AML-193 (cell line): ENCODE results near the gene KRTAP5-8.
"Not testable (repeated sequence)": the region's sequence is repeated elsewhere in the genome, so short reads cannot be mapped to it uniquely, and the experiment has no call there.

Source experiments
- DNase-seq, 2 experiments: peaks; one replicate each; lab custom pipeline; 2025; lab: John Stamatoyannopoulos, UW

The KRTAP5-8 gene, protein sequence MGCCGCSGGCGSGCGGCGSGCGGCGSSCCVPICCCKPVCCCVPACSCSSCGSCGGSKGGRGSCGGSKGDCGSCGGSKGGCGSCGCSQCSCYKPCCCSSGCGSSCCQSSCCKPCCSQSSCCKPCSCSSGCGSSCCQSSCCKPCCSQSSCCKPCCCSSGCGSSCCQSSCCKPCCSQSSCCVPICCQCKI

DNA sequence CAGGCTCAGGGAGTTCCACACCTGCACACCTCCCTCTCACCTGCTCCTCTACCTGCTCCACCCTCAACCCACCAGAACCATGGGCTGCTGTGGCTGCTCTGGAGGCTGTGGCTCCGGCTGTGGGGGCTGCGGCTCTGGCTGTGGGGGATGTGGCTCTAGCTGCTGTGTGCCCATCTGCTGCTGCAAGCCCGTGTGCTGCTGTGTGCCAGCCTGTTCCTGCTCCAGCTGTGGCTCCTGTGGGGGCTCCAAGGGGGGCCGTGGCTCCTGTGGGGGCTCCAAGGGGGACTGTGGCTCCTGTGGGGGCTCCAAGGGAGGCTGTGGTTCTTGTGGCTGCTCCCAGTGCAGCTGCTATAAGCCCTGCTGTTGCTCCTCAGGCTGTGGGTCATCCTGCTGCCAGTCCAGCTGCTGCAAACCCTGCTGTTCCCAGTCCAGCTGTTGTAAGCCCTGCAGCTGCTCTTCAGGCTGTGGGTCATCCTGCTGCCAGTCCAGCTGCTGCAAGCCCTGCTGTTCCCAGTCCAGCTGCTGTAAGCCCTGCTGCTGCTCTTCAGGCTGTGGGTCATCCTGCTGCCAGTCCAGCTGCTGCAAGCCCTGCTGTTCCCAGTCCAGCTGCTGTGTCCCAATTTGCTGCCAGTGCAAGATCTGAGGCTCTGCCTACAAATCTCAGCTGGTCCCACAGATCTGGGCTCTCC, at the start of gene KRTAP5-8:
KRTAP5-8 (plus strand) TSS at position 49 of the 689 bp plus-strand sequence; CDS start at position 80, 31 bp downstream.
- not testable (repeated sequence) for DNase-seq

DNA sequence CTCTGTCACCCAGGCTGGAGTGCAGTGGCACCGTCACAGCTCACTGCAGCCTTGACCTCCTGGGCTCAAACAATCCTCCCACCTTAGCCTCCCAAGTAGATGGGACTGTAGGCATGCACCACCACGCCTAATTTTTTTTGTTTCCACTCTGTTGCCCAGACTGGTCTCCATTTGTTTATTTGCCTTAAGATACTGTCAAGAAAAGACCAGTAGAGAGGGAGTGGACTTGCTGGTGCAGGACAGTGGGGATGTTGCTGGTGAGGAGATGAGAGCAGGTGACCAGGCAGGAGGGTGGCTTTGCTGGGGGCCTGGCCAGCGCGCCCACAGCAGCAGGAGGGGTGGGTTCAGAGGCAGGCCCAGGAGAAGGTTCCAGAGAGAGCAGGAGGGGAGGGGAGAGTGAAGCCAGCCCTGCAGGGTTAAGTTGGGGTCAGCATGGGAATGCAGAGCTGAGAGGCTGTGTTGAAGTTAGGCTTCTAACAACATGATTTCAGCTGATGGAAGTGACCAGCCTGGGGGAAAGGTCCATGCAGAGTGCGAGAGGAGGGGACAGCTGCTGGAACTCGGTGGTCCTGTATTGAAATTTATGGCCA, 49.0 kb upstream of the KRTAP5-8 start:
- no peak for DNase-seq

DNA sequence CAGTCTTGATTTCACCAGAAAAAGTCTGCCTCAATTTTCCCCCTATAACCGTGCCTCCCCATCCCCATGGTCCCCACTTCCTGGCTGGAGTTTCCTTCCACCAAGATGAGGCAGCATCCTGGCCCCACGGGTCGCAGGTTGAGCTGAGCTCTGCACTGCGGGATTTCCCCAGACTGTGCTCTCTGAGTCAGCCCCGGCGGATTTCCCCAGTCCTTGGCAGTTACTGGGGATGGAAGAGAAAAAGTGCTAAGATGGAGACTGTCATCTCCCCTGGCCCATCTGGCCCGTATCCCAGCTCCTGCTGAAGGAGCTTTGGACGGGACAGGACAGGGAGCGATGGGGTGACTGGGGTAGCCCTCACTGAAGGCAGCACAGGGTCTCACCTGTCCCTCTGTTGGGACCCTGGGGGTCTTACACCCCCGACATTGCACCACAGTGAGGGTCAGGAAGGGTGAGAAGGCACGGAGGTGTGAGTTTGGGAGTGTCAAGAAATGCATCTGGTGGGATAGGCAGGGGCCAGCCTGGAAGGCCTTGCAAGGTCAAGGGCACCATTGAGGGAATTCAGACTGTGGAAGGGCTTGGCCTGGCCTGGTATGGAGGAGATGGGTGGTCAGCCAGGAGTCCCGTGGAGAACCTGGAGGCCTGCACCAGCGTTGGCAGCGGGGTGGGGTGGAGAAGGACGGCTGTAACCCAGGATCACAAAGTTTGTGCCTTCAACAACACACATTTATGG, 48.3 kb upstream of the KRTAP5-8 start:
- DNase-seq: no peak

DNA sequence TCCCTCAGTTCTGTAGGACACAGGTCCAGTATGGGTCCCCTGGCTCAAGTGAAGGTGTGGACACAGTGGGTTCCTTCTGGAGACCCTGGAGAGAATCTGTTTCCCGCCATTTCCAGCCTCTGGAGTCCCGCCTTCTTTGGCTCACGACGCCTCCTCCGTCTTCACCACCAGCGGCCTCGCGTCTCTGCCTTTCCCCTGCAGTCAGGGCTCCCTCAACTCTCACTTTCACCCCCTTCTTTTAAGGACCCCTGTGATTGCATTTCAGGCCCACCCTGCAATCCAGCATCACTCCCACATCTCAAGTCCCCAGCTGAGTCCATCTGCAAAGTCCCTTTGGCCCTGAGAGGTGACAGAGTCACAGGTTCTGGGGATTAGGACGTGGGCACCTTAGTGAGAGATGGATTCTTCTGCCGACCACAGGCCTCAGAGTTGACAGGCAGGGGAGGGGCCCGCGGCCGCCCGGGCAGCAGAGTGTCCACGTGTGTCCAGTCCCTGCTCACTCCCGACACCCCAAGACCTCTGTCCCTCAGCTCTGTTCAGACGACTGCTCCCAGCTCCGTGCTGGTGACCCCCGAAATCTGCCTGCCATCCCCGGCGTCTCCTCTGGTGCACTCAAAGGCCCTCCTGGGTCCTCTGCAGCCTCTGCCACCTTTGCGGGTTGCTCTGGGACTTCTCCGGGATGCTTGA, 47.6 kb upstream of the KRTAP5-8 start:
- DNase-seq: no peak

DNA sequence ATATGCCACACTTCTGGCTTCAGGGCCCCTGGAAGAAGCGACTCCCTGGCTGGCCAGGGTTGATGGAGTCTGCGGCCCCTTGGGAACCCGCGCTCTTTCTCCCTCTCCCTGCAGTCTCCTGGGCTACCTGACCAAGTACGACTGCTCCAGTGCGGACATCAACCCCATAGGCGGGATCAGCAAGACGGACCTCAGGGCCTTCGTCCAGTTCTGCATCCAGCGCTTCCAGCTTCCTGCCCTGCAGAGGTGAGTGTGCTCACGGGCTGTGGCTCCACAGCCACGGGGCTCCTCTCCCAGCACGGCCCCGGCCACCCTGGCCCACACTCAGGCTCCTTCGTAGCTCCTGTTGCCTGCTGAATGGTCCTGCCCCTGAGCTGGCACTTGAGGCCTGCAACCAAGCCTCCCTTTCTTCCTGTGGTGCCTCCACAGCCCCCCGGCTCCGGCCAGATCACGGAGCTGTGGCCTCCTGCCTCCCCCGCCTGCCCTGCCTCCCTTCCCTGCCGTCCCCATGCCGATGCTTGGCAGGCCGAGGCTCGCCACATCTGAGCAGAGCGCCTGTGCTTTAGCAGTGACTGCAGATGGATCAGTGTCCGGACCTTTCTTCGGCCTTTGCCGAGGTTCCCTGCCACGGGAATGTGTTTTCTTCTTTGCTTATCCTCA, 47.0 kb upstream of the KRTAP5-8 start:
- no peak for DNase-seq

DNA sequence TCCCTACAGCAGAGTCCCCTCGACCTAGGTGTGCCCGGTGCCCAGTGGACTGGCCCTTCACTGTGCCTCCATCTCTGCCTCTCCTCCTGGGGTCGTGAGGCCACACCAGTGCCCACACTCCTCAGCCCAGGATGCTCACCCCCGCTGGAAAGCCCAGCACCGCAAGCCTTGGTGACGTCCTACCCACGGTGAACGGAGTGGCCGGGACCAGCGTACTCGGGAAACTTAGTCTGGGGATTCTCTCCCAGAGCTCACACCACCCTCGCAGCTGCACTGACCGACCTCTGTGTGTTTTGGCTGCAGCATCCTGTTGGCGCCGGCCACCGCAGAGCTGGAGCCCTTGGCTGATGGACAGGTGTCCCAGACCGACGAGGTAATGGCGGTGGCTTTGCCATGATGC, 46.3 kb upstream of the KRTAP5-8 start:
- no peak for DNase-seq

DNA sequence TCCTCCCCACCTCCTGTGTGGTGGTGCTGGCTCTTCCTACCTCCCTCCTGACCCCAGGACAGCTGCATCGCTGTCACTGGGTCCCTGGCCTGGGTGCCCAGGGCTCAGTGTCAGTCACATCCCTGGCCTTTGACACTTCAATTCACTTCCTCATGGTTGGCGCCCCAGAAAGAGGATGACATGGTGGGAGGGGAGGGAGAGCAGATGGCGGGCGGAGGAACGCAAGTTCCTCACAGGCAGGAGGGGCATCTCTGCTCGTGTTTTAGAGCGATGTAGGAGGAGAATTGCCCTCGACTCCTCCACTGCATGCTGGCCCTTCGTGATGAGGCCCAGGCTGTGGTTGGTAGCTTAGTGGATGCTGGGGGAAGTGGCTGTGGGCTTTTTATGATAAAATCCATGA, 45.9 kb upstream of the KRTAP5-8 start:
- no peak for DNase-seq

DNA sequence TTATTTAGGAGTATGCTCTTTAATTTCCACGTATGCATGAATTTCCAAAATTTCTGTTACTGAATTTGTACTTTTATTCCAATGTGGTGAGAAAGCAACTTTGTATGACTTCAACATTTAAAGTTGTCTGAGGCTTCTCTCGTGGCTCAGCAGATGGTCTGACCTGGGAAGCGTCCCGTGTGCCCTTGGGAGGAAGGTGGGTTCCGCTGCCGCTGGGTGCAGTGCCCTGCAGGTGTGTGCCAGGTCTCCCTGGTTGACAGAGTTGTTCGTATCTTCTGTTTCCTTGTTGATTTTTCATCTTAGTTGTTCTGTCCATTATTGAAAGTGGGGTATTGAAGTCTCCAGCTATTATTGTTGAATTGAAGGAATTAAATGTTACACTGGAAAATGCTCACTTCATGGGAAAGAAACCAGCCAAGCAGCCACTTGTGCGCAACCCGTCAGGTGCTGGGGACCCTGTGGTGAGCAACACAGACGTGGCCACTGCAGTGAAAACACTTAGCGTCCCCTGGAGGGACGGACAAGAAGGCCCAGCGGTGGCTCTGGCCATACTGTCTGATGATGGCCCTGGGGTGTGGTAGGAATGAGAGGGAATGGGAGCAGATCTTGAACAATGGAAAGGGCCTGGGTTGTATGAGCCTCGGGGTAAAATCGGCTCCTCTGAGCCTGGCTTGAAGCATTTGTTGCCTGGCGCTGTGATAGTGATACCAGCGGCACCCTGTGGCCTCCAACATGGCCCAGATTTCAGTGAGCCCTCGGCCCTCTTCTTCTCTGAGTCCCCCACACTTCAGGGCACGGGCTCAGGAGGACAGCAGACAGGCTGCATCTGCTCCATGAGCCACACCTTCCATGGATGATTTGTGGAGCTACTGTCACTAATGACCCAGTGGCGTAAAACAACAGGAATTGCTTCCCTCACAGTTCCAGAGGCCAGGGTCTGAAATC, 42.3 kb upstream of the KRTAP5-8 start:
- DNase-seq: no peak

DNA sequence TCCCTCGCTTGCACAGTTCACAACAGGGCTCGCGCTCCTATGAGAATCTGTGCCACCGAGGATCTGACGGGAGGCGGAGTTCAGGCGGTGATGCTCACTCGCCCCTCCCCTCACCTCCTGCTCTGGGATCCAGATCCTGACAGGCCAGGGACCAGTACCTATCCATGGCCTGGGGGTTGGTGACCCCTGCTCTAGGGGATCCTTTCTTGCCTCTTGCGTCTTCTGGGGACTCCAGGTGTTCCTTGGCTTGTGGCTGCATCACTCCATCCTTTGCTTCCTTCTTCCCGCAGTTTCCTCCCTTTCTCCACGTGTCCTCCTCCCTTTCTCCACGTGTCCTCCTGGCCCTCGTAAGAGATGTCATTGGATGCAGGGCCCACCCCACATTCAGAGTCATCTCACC, 41.4 kb upstream of the KRTAP5-8 start:
- DNase-seq: no peak

DNA sequence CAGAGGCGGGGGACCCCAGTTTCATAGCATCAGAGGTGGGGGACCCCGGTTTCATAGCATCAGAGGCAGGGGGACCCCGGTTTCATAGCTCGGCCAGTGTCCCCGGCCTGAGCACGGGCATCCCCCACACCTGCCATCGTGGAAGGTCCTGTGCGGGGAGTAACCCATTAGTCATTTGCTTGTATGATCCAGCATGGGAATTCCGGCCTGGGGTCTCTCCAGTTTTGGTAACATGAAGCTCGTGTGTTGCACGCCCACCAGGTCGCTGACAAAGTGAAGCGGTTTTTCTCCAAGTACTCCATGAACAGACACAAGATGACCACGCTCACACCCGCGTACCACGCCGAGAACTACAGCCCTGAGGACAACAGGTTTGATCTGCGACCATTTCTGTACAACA, 39.7 kb upstream of the KRTAP5-8 start:
- DNase-seq: no peak

DNA sequence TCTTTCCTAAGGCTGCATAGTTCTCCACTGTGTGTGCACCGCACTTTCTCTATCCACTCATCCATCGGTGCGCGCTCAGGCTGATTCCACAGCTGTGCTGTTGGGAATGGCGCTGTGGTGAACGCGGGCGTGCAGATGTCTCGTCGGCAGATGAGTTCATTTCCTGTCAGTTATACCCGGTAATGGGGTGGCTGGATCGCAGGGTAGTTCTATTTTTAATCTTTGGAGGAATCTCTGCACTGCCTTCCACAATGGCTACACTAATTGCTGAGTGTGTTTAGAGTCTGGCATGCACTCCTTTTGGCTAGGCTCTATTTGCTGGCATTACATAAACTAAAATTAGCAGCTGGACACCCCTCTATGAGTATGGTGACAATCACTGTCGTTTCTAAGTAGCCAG, 38.7 kb upstream of the KRTAP5-8 start:
- DNase-seq: no peak

DNA sequence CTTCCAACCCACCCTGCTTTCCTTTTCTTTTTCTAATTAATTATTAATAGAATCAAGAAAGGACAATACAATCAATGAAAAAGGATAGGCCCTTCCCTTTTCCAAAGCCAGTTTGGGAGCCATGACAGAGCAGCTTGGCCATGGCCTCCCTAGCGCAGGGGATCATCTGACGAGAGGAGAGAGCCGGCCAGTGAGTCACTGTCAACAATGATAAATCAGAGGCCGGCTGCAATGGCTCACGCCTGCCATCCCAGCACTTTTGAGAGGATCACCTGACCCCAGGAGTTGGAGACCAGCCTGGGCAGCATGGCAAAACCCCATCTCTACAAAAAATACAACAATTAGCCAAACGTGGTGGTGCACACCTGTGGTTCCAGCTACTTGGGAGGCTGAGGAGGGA, 38.3 kb upstream of the KRTAP5-8 start:
- DNase-seq: no peak

DNA sequence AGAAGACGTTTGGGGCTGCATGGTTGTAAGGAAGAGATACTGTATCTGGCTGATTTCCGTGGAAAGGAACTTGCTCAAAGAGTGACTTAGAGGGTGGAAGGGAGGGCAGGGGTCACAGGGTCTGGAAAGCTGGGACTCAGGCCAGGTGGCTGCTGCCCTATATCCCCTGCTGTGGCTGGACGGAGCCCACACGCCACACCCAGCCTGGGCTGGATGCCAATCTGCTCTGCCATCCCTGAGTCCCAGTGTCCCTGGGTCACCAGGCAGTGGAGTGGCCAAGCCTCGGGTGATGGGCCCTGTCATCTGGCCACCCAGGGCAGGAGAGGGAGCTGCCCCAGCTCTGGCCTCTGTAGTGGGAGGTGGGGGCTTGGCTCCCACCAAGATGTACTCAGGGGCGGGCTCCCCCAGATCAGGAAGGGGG, 37.2 kb upstream of the KRTAP5-8 start:
- no peak for DNase-seq

DNA sequence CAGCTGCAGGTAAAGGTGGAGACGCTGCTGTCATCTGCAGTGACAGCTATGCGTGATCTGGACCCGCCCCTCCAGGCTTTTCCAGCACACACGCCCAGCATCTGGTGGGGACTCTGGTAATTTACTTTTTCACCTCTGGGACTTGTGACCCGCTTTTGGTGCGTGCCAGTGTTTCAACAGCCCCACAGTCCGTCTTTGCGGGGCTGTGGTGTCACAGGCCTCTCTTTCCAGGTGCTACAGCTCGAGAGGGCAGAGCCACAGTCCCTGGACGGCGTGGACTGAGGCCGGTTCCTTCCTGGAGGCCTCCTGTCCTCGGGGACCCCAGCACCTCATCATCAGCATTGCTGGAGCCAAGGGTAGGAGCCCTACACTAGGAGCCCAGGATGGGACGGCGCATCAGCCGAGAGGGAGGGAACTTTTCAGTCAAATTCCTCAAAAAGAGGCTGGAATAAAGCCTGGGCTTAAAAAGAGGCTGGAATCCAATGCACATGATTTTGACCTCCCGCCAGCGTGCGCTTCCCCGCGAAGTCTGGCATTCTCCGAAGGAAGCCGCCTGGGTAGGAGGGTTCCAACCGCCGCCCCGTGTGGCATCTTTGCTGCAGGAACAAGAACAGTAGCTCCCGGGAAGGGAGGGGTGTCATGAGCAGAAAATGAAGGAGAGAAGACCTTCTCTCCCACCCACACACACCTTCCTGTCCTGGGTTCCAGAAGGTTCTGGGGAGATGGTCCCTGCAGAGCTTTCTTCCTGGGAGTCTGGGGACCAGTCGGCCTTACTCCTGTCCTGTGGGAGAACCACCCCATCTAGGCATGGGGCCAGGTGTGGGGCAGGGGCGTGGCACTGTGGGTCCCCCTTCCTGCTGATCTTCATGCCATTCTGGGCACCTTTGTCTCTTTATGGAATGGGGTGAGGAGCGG, 36.5 kb upstream of the KRTAP5-8 start:
- DNase-seq: no peak

DNA sequence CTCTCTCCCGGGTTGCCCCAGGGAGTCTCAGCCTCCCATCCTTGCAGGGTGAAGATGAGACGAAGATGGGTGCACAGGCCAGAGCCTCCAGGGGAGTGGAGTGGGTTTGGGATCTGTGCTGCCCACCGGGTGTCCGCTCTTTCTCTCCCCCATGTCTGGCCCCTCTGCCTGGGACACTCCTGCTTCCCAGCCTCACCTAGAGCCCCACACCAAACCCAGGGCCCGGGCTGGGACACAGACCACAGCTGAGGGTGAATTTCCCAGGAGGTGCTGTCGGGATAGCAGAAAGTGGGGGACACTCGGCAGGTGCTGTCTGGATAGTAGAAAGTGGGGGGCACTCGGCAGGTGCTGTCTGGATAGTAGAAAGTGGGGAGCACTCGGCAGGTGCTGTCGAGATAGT, 35.8 kb upstream of the KRTAP5-8 start:
- no peak for DNase-seq

DNA sequence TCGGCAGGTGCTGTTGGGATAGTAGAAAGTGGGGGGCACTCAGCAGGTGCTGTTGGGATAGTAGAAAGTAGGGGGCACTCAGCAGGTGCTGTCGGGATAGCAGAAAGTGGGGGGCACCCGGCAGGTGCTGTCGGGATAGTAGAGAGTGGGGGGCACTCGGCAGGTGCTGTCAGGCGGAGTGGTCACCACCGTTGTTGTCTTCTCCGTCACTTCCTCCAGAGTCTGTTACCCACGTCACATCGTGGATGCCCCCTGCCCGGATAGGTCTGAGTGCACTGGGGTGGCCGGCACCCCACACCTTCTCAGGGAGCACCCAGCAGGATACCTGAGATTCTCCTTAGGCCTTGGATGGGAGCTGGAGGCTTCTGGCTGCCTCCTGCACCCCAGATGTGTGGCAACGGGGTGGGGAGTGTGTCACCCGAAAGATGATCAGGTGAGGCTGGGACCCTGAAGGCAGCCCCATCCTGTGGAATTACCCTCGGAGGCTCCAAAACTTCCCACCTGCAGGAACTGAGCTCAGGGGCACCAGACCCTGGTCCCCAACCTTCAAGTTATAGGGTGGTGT, 34.9 kb upstream of the KRTAP5-8 start:
- DNase-seq: no peak

DNA sequence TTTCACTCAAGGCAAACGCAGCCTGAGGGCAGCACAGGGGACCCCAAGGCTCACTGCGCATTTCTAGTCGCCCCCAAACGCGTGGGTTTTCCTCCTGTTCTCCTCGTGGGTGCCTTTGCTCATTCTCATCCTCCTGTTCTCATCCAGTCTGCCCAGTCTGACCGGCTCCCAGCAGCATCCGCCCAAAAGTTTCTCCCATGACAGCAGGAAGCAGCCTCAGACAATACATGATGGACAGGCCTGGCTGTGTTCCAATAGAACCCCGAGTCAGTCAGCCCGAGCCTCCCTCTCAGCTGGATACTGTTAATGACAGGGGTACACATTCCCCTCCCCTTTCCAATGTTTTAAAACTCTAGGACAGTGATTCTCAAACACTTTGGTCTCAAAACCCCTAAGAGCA, 33.3 kb upstream of the KRTAP5-8 start:
- DNase-seq: no peak

DNA sequence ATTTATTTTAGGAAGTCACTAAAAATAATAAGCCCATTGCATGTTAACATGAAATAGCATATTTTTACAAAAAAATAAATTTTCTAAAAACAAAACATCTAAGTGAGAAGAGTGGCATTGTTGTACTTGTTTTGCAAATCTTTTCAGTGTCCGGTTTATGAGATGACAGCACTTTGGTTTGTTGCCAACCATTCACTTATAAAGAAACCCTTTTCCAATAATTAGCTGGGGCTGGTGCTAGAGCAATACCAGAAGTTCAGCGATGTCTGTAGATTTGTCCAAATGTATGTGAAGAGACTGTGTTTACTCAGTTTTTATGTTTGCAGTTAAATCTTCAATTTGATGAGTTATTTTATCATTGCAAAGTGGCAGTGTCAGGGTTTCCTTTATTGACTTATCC, 32.8 kb upstream of the KRTAP5-8 start:
- DNase-seq: no peak

DNA sequence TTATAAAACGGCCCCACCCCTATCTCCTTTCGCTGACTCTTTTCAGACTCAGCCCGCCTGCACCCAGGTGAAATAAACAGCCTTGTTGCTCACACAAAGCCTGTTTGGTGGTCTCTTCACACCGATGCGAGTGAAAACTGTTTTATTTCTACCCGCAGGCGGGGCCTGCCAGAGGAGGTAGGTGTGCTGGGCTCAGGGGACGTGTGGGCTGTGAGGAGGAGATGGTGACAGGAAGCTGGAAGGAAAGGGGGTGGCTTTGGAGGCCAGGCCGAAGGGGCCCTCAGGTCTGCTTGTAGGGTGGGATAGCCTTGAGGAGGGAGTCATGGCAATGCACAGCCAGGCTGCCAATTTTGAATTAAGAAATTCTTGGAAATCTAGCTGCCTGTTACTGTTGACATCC, 32.0 kb upstream of the KRTAP5-8 start:
- DNase-seq: no peak
